Astrocyte of the cerebellum (primary cell): Measurements from ENCODE around the gene CD81.

ENCODE experiments used
- DNase-seq: peaks from one replicate; pipeline ENCODE4 v3.0.0-alpha.2; 2011; ENCODE audit warnings: low read depth
- H3K4me3 ChIP-seq: 2 replicates; pipeline ENCODE4 v1.5.1; 2011; ENCODE audit warnings: mild to moderate bottlenecking, low read depth, low read length, moderate library complexity
- in situ Hi-C: cut with HindIII; loops from 2 replicates; pipeline ENCODE4 v1.10.0; 2017; ENCODE audit warnings: low sequenced_read_pairs
- TF ChIP-seq, protein P1 (sequence below): IDR thresholded peaks from 2 replicates; pipeline ENCODE4 v1.5.1; 2012; ENCODE audit warnings: low read length, low read depth, moderate library complexity, mild to moderate bottlenecking; ENCODE audit errors: missing control alignments

CD81 gene

DNA sequence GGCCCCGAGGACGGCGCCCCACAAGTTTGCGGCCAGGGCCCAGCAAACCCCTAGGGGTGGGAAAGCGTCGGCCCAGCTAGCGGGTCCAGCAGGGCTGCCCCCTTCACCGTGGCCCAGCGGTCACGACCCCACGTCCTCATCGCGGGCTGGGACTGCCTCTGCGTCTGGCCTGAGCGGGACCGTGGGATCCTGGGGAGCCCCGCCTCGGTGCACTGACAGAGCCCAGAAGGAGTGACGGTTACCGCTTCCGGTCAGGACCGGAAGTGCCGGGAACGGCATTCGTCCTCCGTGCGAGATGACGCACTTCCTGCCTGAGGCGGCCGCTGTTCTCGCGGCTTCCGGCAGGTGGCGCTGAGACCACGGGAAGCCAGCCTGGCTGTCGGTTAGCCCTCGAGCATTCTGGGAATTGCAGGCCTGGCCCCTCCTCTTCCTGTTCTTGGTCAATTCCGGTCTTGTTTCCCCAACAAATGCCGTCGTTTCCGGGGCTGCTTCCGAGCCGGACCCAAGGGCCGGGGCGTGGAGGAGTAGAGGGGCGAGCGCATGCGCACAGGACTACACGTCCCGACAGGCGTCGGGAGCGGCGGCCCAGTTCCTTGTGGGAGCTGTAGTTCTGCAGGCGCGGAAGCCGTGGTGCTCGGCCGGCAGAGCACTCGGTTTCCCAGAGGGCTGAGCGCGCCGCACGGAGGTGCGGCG lies 23.1 kb downstream of the CD81 start, which contains the start of gene TSSC4:
TSS of gene TSSC4 (plus strand) at position 682 of the 693 bp plus-strand sequence. CDS start 1,884 bp downstream, outside the sequence.
- TF ChIP-seq, protein P1, sequence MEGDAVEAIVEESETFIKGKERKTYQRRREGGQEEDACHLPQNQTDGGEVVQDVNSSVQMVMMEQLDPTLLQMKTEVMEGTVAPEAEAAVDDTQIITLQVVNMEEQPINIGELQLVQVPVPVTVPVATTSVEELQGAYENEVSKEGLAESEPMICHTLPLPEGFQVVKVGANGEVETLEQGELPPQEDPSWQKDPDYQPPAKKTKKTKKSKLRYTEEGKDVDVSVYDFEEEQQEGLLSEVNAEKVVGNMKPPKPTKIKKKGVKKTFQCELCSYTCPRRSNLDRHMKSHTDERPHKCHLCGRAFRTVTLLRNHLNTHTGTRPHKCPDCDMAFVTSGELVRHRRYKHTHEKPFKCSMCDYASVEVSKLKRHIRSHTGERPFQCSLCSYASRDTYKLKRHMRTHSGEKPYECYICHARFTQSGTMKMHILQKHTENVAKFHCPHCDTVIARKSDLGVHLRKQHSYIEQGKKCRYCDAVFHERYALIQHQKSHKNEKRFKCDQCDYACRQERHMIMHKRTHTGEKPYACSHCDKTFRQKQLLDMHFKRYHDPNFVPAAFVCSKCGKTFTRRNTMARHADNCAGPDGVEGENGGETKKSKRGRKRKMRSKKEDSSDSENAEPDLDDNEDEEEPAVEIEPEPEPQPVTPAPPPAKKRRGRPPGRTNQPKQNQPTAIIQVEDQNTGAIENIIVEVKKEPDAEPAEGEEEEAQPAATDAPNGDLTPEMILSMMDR = peak; percentile 98
- peak; percentile 100 for DNase-seq
- in situ Hi-C loops = no loop called here
- H3K4me3 ChIP-seq = peak within 1 kb of the TSS; percentile 76

DNA sequence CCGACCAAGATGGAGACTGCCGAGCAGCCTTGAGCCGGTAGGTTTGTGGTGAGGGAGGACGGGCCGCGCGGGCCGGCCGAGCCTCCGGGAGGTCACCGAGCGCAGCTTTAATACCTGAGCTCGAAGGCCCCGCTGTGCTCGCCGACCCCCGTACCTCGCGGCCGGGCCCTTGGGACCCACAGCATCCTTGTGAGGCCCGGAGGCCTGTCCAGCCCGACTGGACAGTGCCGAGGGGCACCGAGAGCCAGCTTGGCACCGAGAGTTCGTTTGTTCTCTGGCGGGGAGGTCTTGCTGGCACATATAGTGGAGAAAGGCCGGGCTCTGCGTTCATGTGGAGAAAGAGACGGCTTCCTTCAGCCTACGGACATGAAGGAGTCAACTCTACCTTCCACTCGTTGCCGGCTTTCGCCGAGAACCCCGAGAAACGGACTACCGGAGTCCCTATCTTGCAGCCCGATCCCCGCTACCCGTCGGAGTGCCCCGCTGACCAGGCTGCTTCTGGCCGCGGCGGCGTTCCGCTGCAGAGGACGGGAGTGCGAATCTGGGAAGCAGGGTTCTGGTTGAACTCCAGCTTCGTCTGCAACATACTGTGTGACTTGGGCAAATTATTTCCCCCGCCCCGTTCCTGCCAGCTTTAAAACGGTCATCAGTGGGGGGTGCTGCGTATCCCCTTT lies 23.8 kb downstream of the CD81 start:
- in situ Hi-C loops = no loop called here
- no peak for DNase-seq
- TF ChIP-seq, protein P1 = no peak
- H3K4me3 ChIP-seq = peak overlapping the region; percentile 76

DNA sequence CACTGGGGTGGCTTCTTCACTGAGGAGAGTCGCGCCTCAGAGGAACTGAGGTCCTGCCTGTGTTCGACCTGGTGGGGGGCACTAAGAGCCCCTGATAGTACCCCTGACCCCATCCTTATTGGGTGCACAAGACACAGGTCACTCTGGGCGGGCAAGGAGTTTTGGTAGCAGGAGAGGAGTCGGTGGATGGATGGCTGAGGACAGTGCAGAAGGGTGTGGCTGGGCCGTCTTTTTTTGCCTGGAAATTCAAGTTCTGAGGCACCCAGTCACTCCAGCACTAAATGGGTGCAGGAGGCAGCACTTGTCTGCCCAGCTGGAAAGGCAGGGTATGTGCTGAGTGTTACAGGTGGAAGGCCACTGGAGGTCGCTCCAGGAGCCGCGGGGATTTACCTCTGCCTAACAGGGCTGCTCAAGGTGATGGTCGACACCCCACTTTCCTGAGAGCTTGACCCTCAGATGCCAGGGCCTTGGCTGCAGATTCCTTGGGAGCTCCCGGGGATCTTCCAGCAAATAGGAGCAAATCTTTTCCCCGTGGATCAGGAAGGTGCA lies 24.4 kb downstream of the CD81 start:
- H3K4me3 ChIP-seq = peak overlapping the region; percentile 76
- TF ChIP-seq, protein P1 = no peak
- in situ Hi-C loops = no loop called here
- DNase-seq = no peak

DNA sequence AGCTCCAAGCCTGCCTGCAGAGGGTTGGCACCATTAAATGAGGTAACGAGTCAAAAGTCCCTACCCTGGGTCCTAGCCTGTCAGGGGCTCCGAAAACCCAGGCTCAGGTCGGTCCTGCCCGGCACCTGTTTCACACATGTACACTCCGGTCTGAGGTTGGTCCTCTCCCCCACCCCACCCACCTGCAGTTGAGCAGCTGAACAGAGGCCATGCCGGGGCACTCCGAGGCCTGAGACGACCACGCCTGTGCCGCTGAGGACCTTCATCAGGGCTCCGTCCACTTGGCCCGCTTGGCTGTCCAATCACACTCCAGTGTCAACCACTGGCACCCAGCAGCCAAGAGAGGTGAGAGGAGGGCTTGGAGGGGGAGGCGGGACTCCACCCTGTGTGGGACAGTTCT lies 25.0 kb downstream of the CD81 start:
- DNase-seq = no peak
- peak overlapping the region; percentile 76 for H3K4me3 ChIP-seq
- TF ChIP-seq, protein P1 = no peak
- in situ Hi-C loops = no loop called here

DNA sequence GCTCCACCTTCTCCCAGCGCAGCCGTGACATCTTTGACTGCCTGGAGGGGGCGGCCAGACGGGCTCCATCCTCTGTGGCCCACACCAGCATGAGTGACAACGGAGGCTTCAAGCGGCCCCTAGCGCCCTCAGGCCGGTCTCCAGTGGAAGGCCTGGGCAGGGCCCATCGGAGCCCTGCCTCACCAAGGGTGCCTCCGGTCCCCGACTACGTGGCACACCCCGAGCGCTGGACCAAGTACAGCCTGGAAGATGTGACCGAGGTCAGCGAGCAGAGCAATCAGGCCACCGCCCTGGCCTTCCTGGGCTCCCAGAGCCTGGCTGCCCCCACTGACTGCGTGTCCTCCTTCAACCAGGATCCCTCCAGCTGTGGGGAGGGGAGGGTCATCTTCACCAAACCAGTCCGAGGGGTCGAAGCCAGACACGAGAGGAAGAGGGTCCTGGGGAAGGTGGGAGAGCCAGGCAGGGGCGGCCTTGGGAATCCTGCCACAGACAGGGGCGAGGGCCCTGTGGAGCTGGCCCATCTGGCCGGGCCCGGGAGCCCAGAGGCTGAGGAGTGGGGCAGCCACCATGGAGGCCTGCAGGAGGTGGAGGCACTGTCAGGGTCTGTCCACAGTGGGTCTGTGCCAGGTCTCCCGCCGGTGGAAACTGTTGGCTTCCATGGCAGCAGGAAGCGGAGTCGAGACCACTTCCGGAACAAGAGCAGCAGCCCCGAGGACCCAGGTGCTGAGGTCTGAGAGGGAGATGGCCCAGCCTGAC lies 26.0 kb downstream of the CD81 start:
- DNase-seq = no peak
- no peak overlapping the region for H3K4me3 ChIP-seq
- in situ Hi-C loops = no loop called here
- TF ChIP-seq, protein P1 = no peak

DNA sequence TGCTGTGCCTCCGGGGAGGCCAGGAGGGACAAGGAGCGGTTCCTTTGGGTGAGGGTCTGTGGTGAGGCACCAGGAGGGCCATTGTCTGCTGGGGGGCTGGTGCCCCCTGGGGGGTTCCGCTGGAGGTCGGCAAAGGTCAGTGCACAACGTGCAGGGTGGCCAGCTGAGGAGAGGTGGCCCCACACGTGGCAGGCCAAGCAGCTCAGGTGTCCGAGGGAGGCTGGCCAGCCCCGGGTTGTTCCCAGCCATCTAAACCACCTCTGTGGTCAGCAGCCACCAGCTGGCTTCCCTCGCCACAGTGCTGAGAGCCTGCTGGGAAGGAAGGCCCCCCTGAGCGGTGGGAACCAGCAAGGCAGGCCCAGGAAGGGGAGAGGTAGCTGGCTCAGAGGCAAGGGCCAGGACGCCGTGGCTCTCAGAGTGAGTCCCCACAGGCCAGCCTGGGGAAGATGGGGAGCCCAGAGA lies 27.7 kb downstream of the CD81 start:
- no peak overlapping the region for H3K4me3 ChIP-seq
- TF ChIP-seq, protein P1 = no peak
- DNase-seq = no peak
- in situ Hi-C loops = no loop called here
